Lower lobe of right lung (tissue), 2 donors: Measurements from ENCODE around the gene WASF3. TPM values are rescaled to one million over a fixed set of nuclear protein-coding genes. Genes with fewer than 3 reads are reported as not detected.

ENCODE experiments used
- ATAC-seq, 2 donors: fragments of 200-7000 bp; cut with Tn5 transposase; one replicate each; pipeline ENCODE4 v1.9.1; 2020 to 2022; ENCODE audit warnings: mild to moderate bottlenecking in 2 of 2, moderate library complexity in 2 of 2
- DNase-seq: peaks from one replicate; pipeline ENCODE4 v3.0.0-alpha.2; 2020
- H3K27ac ChIP-seq: fragments of 200-600 bp; one replicate; pipeline ENCODE4 v1.8.0; 2022
- H3K27me3 ChIP-seq: fragments of 200-600 bp; one replicate; pipeline ENCODE4 v1.8.0; 2022; ENCODE audit warnings: low read depth
- H3K36me3 ChIP-seq: fragments of 200-600 bp; one replicate; pipeline ENCODE4 v1.8.0; 2022; ENCODE audit warnings: mild to moderate bottlenecking
- H3K4me1 ChIP-seq: fragments of 200-600 bp; one replicate; pipeline ENCODE4 v1.8.0; 2022
- H3K4me3 ChIP-seq: fragments of 200-600 bp; one replicate; pipeline ENCODE4 v1.8.0; 2022; ENCODE audit warnings: mild to moderate bottlenecking
- H3K9me3 ChIP-seq: fragments of 200-600 bp; one replicate; pipeline ENCODE4 v1.8.0; 2022
- intact Hi-C: fragments of 100-400 bp; cut with DNase I; formaldehyde crosslinking; loops from one replicate; pipeline ENCODE4 v1.11.0; 2022
- total RNA-seq: library from RNA; stranded (reverse); fragmentation: NEBNext Ultra II Directional; extraction: Animal tissue kit (Norgen Biotek cat#: 25700); gene quantifications from one replicate; pipeline ENCODE4 v1.2.1, GENCODE V29; 2021
- TF ChIP-seq, protein P1 (sequence below): fragments of 200-600 bp; IDR thresholded peaks from one replicate; pipeline ENCODE4 v1.8.0; 2022; ENCODE audit warnings: antibody characterized with exemption, mild to moderate bottlenecking
- donor health status: DM: no; HTN: yes; CAD: no; lungs with severe emphysema.

WASF3 gene
- total RNA-seq, 1 donor from 2014 or later, result 15.4 TPM

DNA sequence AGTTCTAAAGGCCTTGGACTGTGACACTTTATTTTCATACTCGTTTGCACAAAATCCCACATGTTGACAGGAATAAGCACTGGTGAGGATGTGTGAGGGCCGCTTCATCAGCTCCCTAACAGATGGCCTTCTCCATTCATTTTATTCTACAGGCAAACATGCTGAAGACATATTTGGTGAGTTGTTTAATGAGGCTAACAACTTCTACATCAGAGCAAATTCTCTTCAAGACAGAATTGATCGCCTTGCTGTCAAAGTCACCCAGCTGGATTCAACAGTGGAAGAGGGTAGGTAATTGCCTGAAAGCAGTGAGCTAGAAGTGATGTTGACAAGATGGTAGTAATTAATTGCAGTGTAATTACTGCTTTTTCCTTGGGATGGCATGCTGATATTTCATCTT is 107.4 kb downstream of the WASF3 start:
- ATAC-seq (no peak), DNase-seq (no peak)
- Histone ChIP-seq H3K27ac (no peak overlapping the region), H3K36me3 (no peaks in the 10 kb centered on the region), H3K4me1 (no peaks in the 10 kb centered on the region), H3K4me3 (no peak overlapping the region), H3K9me3 (no peaks in the 10 kb centered on the region), H3K27me3 (no peaks in the 10 kb centered on the region)
- TF ChIP-seq, protein P1, sequence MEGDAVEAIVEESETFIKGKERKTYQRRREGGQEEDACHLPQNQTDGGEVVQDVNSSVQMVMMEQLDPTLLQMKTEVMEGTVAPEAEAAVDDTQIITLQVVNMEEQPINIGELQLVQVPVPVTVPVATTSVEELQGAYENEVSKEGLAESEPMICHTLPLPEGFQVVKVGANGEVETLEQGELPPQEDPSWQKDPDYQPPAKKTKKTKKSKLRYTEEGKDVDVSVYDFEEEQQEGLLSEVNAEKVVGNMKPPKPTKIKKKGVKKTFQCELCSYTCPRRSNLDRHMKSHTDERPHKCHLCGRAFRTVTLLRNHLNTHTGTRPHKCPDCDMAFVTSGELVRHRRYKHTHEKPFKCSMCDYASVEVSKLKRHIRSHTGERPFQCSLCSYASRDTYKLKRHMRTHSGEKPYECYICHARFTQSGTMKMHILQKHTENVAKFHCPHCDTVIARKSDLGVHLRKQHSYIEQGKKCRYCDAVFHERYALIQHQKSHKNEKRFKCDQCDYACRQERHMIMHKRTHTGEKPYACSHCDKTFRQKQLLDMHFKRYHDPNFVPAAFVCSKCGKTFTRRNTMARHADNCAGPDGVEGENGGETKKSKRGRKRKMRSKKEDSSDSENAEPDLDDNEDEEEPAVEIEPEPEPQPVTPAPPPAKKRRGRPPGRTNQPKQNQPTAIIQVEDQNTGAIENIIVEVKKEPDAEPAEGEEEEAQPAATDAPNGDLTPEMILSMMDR, result no peak
- intact Hi-C loops, result no loop called here

DNA sequence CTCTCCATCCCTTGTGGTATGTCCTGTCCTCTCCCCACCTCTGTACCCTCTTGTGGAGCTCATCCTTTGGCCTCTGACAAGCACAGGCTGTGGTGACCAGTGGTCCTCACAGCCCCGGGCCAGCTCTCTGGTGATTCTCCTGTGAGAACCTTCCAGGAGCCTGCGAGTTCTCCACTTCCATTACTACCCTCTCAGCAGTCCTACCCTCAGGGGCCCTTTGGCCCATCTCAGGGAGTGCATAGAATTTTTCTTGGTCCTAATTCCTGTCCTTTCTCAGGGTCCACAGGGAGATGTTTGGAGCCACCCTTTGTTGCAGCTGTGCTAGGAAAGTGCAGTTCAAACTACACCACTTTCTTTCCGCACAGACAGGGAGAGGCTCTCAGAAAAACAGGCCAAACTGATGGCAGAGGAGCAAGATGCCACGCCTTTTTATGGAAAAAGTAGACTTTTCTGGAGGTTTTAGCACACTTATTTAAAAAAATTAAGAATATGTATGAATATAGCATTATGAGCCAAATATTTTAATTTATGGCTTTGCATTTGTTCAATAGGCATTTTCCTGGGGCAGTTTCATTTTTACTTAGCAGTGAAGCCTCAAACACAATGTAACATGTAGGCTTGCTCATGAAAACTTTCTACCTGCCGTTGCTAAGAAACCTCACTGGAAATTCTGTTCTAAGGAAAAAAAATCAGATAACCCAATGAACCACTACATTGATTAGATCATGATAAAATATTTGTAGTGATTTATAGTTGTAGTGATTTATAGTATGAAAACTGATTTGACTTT is 111.1 kb downstream of the WASF3 start:
- no peaks in the 10 kb centered on the region for H3K36me3 ChIP-seq
- DNase-seq (no peak), ATAC-seq (no peak)
- H3K9me3 ChIP-seq, result no peaks in the 10 kb centered on the region
- H3K27ac ChIP-seq, result no peak overlapping the region
- no peaks in the 10 kb centered on the region for H3K4me1 ChIP-seq
- intact Hi-C loops, result no loop called here
- TF ChIP-seq, protein P1, result no peak
- H3K27me3 ChIP-seq, result no peaks in the 10 kb centered on the region
- no peak overlapping the region for H3K4me3 ChIP-seq

DNA sequence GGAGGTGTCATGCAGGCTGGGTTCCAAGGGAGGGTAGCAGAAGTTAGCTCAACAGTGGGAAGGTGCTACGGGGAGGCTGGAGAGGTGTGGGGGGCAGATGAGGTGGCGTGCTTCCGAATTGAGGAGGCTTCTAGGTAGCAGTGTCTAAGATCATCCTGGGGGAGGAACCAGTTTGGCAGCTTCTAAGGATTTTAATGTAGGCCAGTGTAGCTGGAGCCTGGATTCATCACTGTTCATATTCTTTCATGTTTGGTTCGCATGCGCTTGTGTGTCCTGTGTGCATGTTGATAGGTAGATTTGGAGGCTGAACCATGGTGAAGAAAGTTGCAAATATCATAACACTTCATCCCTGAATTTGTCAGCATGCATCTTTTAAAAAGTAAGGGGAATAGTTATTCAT is 116.4 kb downstream of the WASF3 start:
- TF ChIP-seq, protein P1, result no peak
- Histone ChIP-seq H3K9me3 (no peaks in the 10 kb centered on the region), H3K27ac (no peak overlapping the region), H3K27me3 (no peaks in the 10 kb centered on the region), H3K4me1 (no peaks in the 10 kb centered on the region), H3K36me3 (peaks cover 6% of the 10 kb centered on the region), H3K4me3 (no peak overlapping the region)
- no peak for ATAC-seq
- DNase-seq, result no peak
- intact Hi-C loops, result no loop called here

DNA sequence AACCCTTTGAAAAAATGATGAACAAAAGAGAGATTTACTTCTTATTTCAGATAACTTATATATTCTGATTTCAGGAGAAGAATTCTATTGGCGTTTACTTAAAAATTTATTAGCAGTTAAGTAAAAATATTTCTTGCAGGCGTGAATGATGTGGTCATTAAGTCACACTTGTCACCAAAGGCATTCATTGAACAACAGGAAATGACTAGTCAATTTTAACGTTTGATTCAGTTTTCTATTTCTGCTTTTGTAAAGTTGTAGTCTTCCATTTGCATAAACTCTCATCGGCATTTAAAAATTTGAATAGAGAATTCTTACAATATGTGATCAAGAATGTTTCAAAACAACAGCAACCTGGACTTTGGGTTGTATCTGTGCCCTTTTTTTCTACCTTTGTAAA is 119.7 kb downstream of the WASF3 start:
- ATAC-seq (no peak), DNase-seq (no peak)
- Histone ChIP-seq H3K36me3 (peaks cover 13% of the 10 kb centered on the region), H3K4me3 (no peak overlapping the region), H3K27ac (no peak overlapping the region), H3K4me1 (no peaks in the 10 kb centered on the region), H3K27me3 (no peaks in the 10 kb centered on the region), H3K9me3 (no peaks in the 10 kb centered on the region)
- intact Hi-C loops, result no loop called here
- TF ChIP-seq, protein P1, result no peak

DNA sequence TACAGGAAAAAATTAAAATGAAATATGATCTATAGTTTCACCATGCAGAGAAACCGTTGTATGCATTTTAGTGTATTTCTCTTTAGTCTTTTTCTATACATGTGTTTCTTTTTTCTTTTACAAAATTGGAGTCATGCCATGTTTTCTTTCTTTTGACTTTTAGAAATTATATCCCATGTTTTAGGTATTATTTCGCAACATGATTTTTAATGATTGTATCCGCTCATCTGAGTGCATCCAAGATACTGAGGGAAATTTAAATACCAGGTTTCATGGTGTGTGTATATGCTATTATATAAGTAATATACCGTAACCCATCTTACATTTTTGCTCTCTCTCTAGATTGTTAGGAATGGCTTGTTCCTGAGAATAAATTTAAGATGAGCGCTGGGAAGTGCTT is 120.8 kb downstream of the WASF3 start:
- ATAC-seq, result no peak
- intact Hi-C loops, result no loop called here

More for the DNA sequence above, 120.8 kb downstream of the WASF3 start:
- H3K4me1 ChIP-seq, result no peaks in the 10 kb centered on the region
- H3K27ac ChIP-seq, result no peak overlapping the region
- H3K27me3 ChIP-seq, result no peaks in the 10 kb centered on the region
- H3K4me3 ChIP-seq, result no peak overlapping the region
- DNase-seq, result no peak
- TF ChIP-seq, protein P1, result no peak
- no peaks in the 10 kb centered on the region for H3K9me3 ChIP-seq
- peaks cover 21% of the 10 kb centered on the region for H3K36me3 ChIP-seq
